ENCODE measurements around the gene S100A12.

S100A12 gene

DNA sequence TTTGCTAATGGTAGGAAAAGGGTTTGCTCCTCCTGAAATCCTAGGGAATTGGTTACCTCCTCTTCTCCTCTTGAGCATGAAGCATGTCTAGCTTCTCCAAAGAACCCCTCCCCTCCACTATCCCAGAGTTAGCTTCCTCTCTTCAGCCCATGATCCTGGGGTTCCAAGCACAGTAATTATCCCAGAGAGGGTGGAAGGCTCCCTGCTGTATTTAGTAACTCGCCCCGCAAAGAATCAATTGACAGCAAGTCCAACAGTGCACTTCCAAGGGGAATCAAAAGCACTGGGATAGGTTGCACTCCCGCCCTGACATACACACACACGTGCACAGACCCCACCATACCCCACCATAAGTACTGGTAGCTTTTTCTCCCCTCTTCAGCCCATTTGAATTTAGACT lies 12.4 kb upstream of the S100A12 start:
- no peak for DNase-seq (ENCODE audit: low read depth)
- no peak for TF ChIP-seq CTCF (conservative IDR thresholded peaks at IDR 0.05; ENCODE audit: low read depth, low read length)
- H3K4me3 ChIP-seq (ENCODE audit: low read length) = no peak overlapping the region

DNA sequence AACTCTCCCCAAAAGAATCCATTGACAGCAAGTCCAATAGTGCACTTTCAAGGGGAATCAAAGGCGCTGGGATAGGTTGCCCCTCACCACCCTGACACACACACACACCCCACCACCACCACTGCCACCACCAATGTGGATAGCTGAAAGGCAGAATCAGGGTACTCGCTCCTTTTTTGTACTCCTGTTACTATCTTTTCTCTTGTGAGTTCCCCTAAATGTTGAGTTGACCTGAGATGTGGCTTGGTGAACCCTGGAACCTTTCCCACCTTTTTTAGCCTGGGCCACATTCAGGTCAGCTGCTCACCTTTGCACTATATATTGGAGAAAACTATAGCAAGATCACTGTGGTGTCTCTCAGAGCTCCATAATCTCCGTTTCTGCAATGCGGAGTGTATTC lies 11.6 kb upstream of the S100A12 start:
- H3K4me3 ChIP-seq (ENCODE audit: low read length) = no peak overlapping the region
- no peak for DNase-seq (ENCODE audit: low read depth)
- no peak for TF ChIP-seq CTCF (conservative IDR thresholded peaks at IDR 0.05; ENCODE audit: low read depth, low read length)

DNA sequence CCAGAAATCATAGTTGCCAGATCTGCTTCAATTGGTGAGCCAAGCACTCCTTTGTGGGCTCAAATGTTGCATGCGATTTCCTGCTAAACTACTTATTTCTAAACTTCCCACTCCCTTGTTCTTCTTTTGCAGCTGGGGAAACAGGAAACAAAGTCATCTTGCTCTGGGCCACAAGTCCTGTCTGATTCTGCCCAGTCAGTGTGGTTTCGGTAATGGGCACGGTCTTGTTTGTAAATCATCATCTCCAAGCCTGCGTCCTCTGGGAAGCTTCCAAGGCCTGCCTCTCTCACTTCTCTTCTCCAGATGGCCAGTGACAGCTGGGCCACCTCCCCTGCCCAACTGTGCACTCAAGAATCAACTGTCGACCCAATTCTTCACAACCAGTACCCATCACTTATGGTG lies 11.1 kb upstream of the S100A12 start:
- TF ChIP-seq CTCF (conservative IDR thresholded peaks at IDR 0.05; ENCODE audit: low read depth, low read length) = no peak
- H3K4me3 ChIP-seq (ENCODE audit: low read length) = no peak overlapping the region
- DNase-seq (ENCODE audit: low read depth) = no peak

- no peak overlapping the region for H3K4me3 ChIP-seq (ENCODE audit: low read length)
- no peak for DNase-seq (ENCODE audit: low read depth)
- no peak for TF ChIP-seq CTCF (conservative IDR thresholded peaks at IDR 0.05; ENCODE audit: low read depth, low read length)
Measured at GRCh38 chr1:153384958-153385580, 9.6 kb upstream of the S100A12 start.

GRCh38 chr1:153380711-153381110 lies 5.3 kb upstream of the S100A12 start:
- no peak for DNase-seq (ENCODE audit: low read depth)
- no peak overlapping the region for H3K4me3 ChIP-seq (ENCODE audit: low read length)
- no peak for TF ChIP-seq CTCF (conservative IDR thresholded peaks at IDR 0.05; ENCODE audit: low read depth, low read length)

DNA sequence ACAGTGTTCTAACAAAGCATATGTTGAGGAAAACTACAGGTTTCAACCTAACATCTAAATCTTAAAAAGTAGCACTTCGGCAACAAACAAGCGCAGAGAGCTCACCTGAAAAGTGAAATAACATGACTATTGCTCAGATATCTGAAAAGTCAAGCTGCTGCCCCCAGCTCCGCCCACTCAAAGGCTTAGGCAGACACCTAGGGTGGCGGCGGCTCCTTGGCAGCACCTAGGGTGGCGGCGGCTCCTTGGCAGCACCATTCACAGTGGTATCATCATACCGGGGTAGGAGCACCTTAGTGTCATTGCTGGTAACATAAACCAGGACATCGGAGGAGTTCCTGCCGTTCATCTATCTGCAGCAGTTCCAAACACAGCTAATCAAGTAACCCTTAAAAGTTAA lies 4.2 kb upstream of the S100A12 start:
- no peak for DNase-seq (ENCODE audit: low read depth)
- H3K4me3 ChIP-seq (ENCODE audit: low read length) = no peak overlapping the region
- TF ChIP-seq CTCF (conservative IDR thresholded peaks at IDR 0.05; ENCODE audit: low read depth, low read length) = no peak

- DNase-seq (ENCODE audit: low read depth) = no peak
- no peak for TF ChIP-seq CTCF (conservative IDR thresholded peaks at IDR 0.05; ENCODE audit: low read depth, low read length)
- no peak overlapping the region for H3K4me3 ChIP-seq (ENCODE audit: low read length)
Measured at GRCh38 chr1:153374071-153374470, 1.4 kb downstream of the S100A12 start.
